GM12865 (cell line): Measurements from ENCODE around the gene CRABP1.

Source experiments
- DNase-seq: peaks from one replicate; pipeline ENCODE4 v3.0.0; 2010; ENCODE audit warnings: low read depth
- H3K4me3 ChIP-seq: 2 replicates; pipeline ENCODE4 v1.5.1; 2011; ENCODE audit warnings: mild to moderate bottlenecking, low read depth, low read length, control low read depth
- CTCF ChIP-seq: IDR thresholded peaks from 2 replicates; pipeline ENCODE4 v1.5.1; 2011; ENCODE audit warnings: low read length, control low read depth, low read depth, inconsistent platforms; ENCODE audit not compliant: insufficient read depth; ENCODE audit errors: missing control alignments

CRABP1 gene

DNA sequence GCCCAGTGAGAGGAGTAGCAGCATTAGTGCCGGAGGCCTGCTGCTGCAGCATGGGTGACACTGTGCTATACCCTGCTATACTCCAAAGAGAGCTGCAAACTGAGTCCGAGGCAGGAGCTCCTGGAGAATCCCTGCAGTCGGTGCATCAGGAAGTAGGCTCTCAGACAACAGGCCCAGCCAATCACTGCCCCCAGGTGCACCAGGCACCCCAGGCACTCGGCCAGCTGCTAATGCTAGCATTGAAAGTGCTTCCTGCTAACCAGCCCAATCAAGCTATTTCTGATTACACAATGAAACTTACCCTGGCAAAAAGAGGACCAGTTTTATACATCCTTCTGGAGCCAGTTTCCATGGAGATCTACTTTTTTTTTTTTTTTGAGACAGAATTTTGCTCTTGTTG lies 52.3 kb downstream of the CRABP1 start:
- no peak for TF ChIP-seq CTCF
- H3K4me3 ChIP-seq, result no peak overlapping the region
- no peak for DNase-seq

- TF ChIP-seq CTCF, result no peak
- H3K4me3 ChIP-seq, result no peak overlapping the region
- no peak for DNase-seq
Observed at GRCh38 chr15:78393137-78393536, 53.0 kb downstream of the CRABP1 start.

GRCh38 chr15:78394026-78394425 lies 53.9 kb downstream of the CRABP1 start:
- no peak for TF ChIP-seq CTCF
- DNase-seq, result no peak
- H3K4me3 ChIP-seq, result no peak overlapping the region

GRCh38 chr15:78394981-78395616 lies 54.9 kb downstream of the CRABP1 start:
- DNase-seq, result no peak
- no peak for TF ChIP-seq CTCF

GRCh38 chr15:78396186-78396814 lies 56.1 kb downstream of the CRABP1 start:
- no peak for TF ChIP-seq CTCF
- no peak overlapping the region for H3K4me3 ChIP-seq
- DNase-seq, result no peak

More at GRCh38 chr15:78394981-78395616, 54.9 kb downstream of the CRABP1 start:
- no peak overlapping the region for H3K4me3 ChIP-seq

DNA sequence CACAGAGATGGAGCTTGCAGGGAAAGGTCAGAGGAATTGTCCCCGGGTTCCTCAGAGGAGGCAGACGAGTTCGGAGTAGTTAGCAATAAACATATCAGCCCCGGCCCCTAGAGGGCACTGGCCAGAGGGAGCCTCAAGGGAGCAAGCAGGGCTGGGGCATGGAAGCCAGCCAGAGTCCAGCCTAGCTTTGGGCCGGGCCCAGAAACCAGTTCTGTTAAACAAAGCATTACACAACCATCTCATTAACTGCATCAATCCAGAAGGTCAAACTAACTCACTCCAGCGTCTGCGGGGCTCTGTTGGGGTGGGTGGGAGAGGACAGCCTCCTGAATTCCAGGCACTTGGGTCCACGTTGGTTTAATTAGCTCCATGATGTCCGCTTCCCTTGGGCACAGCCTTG lies 56.8 kb downstream of the CRABP1 start:
- TF ChIP-seq CTCF, result no peak
- DNase-seq, result no peak
- H3K4me3 ChIP-seq, result no peak overlapping the region

- TF ChIP-seq CTCF, result no peak
- no peak for DNase-seq
- H3K4me3 ChIP-seq, result no peak overlapping the region
Observed at GRCh38 chr15:78397382-78397781, 57.2 kb downstream of the CRABP1 start.
